OCI-LY1 (cell line): Measurements from ENCODE around the gene TSEN2.

ENCODE experiments used
- H2AFZ ChIP-seq: fragments of 200-600 bp; sonication (generic), shearing (Covaris generic); 2 replicates; pipeline ENCODE4 v1.6.0; 2014; ENCODE audit warnings: antibody characterized with exemption, mild to moderate bottlenecking, low read length
- H3F3A ChIP-seq: fragments of 200-600 bp; sonication (generic), shearing (Covaris generic); 2 replicates; pipeline ENCODE4 v1.6.0; 2014; ENCODE audit warnings: mild to moderate bottlenecking, antibody characterized with exemption, low read length, moderate library complexity; ENCODE audit not compliant: insufficient read depth
- H3K27ac ChIP-seq: fragments of 200-600 bp; sonication (generic); 2 replicates; pipeline ENCODE4 v1.5.1; 2014; ENCODE audit warnings: low read length, mixed run types, mild to moderate bottlenecking, low read depth; ENCODE audit not compliant: poor library complexity, severe bottlenecking
- H3K27me3 ChIP-seq: fragments of 200-600 bp; sonication (generic); 2 replicates; pipeline ENCODE4 v1.6.0; 2014; ENCODE audit warnings: antibody characterized with exemption, mild to moderate bottlenecking, low read length, moderate library complexity; ENCODE audit not compliant: insufficient read depth
- H3K36me3 ChIP-seq: fragments of 200-600 bp; sonication (generic); 2 replicates; pipeline ENCODE4 v1.6.1; 2014; ENCODE audit warnings: mild to moderate bottlenecking, antibody characterized with exemption, low read length, moderate library complexity, mixed read lengths; ENCODE audit not compliant: insufficient read depth
- H3K4me1 ChIP-seq: fragments of 200-600 bp; sonication (generic); 2 replicates; pipeline ENCODE4 v1.5.1; 2014; ENCODE audit warnings: mild to moderate bottlenecking, low read length, moderate library complexity; ENCODE audit not compliant: insufficient read depth, severe bottlenecking
- H3K4me2 ChIP-seq: fragments of 200-600 bp; sonication (generic), shearing (Covaris generic); 2 replicates; pipeline ENCODE4 v1.6.1; 2014; ENCODE audit warnings: low read length
- H3K4me3 ChIP-seq: fragments of 200-600 bp; sonication (generic); 2 replicates; pipeline ENCODE4 v1.5.1; 2014; ENCODE audit warnings: low read length, low read depth, mild to moderate bottlenecking, mixed read lengths; ENCODE audit not compliant: poor library complexity, severe bottlenecking
- H3K79me2 ChIP-seq: fragments of 200-600 bp; shearing (Covaris generic); 2 replicates; pipeline ENCODE4 v1.6.1; 2016; ENCODE audit warnings: mixed run types, low read length, mixed read lengths; ENCODE audit not compliant: insufficient read depth
- H3K9ac ChIP-seq: fragments of 200-600 bp; sonication (generic), shearing (Covaris generic); 2 replicates; pipeline ENCODE4 v1.6.1; 2014; ENCODE audit warnings: mild to moderate bottlenecking, low read length, mixed read lengths
- H3K9me2 ChIP-seq: fragments of 200-600 bp; sonication (generic), shearing (Covaris generic); 2 replicates; pipeline ENCODE4 v1.6.1; 2014; ENCODE audit warnings: low read depth, mild to moderate bottlenecking, low read length, mixed read lengths
- H3K9me3 ChIP-seq: fragments of 200-600 bp; shearing (Covaris generic); 2 replicates; pipeline ENCODE4 v1.6.1; 2014; ENCODE audit warnings: low read length, mixed read lengths
- H4K20me1 ChIP-seq: fragments of 200-600 bp; sonication (generic), shearing (Covaris generic); 2 replicates; pipeline ENCODE4 v1.6.0; 2016; ENCODE audit warnings: mild to moderate bottlenecking, low read length; ENCODE audit not compliant: insufficient read depth
- CTCF ChIP-seq: fragments of 200-600 bp; sonication (generic), shearing (Covaris generic); IDR thresholded peaks from 2 replicates; pipeline ENCODE4 v1.5.1; 2017; ENCODE audit warnings: mild to moderate bottlenecking, antibody characterized with exemption, low read length, moderate library complexity, mixed read lengths
- EZH2 ChIP-seq: fragments of 200-600 bp; sonication (generic), shearing (Covaris generic); IDR thresholded peaks from 2 replicates; pipeline ENCODE4 v1.8.0; 2017; ENCODE audit warnings: borderline replicate concordance, mixed run types, mild to moderate bottlenecking, antibody characterized with exemption, low read length, moderate library complexity, mixed read lengths

Gene TSEN2

DNA sequence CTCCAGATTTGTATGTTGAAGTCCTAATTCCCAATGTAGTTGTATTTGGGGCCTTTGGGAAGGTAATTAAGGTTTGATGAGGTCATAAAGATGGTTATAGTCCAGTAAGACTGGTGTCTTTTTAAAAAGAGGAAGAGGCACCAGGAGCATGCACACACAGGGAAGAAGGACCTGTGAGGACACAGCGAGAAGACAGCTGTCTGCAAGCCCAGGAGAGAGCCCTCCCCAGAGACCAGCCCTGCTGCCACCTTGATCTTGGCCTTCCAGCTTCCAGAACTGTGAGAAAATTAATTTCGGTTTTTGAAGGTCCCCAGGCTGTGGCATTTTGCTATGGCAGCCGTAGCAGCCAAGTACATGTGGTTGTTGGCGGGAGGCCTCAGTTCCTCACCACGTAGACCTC, 32.8 kb upstream of the TSEN2 start:
- TF ChIP-seq EZH2, result no peak
- no peak for TF ChIP-seq CTCF
- no peaks in the 10 kb centered on the region; the same call in 1 of the 2 replicates for H3K27me3 ChIP-seq
- H3F3A ChIP-seq, result no peaks in the 10 kb centered on the region
- no peak overlapping the region for H3K27ac ChIP-seq
- no peak overlapping the region for H3K4me2 ChIP-seq
- no peaks in the 10 kb centered on the region for H3K9me2 ChIP-seq
- H2AFZ ChIP-seq, result no peak overlapping the region
- H3K9me3 ChIP-seq, result no peaks in the 10 kb centered on the region
- H3K79me2 ChIP-seq, result no peaks in the 10 kb centered on the region
- no peaks in the 10 kb centered on the region for H4K20me1 ChIP-seq
- no peaks in the 10 kb centered on the region for H3K36me3 ChIP-seq
- H3K9ac ChIP-seq, result no peak overlapping the region
- H3K4me3 ChIP-seq, result no peak overlapping the region
- H3K4me1 ChIP-seq, result no peaks in the 10 kb centered on the region

DNA sequence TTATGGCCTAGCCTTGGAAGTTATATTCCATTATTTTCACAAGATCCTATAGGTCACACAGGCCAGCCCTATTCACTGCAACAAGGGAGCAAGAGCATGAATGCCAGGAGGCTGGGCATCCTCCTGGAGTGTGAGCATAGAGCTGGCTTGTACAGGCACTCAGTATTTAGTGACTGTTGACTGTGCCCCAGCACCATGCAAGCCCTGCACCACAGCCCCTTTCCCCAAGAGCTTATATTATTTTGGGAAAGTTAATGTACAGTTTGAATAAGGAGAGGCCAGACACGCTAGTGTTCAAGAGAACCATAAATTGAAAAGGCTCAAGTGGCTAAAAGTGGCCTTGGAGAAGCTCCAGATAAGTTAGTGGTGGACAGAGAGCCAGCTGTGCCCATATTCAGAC, 32.3 kb upstream of the TSEN2 start:
- no peak for TF ChIP-seq EZH2
- no peak for TF ChIP-seq CTCF
- Histone ChIP-seq H3K4me1 (no peaks in the 10 kb centered on the region), H3K9me2 (no peaks in the 10 kb centered on the region), H4K20me1 (no peaks in the 10 kb centered on the region), H3K9me3 (no peaks in the 10 kb centered on the region), H3K36me3 (no peaks in the 10 kb centered on the region), H3K27me3 (no peaks in the 10 kb centered on the region; the same call in 1 of the 2 replicates), H3K79me2 (no peaks in the 10 kb centered on the region), H3K27ac (no peak overlapping the region), H3K4me2 (no peak overlapping the region), H3K4me3 (no peak overlapping the region), H3F3A (no peaks in the 10 kb centered on the region), H2AFZ (no peak overlapping the region), H3K9ac (no peak overlapping the region)

DNA sequence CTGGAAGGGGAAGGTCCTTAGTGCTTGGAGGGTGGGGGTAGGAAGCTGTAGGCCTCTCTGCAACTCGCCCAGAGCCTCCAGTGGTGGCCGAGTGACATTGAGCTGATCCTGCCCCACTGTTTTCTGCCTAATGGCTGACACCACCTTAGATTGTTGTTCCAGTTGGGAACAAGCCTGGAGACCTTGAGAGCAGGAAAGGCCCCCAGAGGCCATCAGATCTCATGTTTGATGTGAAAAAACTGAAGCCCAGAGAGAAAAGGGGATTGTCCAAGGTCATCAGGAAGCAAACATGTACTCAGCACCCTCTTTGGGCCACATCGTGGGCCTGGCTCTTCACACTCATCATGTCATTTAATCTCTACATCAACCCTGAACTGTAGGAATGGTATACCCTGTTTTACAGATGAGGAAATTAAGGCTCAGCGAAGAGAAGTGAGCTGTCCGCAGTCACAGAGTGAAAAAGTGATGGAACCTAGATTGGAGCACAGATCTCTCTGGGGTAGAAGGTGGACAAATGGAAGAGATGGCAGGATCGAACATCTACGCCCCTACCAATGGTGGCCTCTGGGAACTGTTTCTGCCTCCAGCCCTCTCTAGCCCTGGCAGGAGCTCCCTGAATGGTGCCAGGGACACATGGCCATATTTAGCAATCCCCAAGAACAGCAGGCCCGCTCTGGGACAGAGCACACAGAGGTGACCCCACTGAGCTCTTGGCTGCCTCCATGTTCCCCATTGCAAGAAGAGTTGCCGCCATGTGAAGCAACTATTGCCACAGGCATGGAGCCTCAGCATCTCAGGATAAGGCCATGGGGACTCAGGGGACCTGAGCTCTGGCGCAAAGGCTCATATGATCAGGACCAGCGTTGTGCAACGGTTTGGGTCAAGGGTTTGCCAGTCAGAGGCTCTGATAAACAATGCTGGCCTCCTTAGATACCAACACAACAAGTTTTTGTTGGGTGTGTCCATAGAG, 31.6 kb upstream of the TSEN2 start:
- Histone ChIP-seq H3K9ac (no peak overlapping the region), H3K9me2 (no peaks in the 10 kb centered on the region), H3F3A (no peaks in the 10 kb centered on the region), H3K79me2 (no peaks in the 10 kb centered on the region), H3K27me3 (no peaks in the 10 kb centered on the region; the same call in 1 of the 2 replicates), H4K20me1 (no peaks in the 10 kb centered on the region), H3K9me3 (no peaks in the 10 kb centered on the region), H3K4me2 (no peak overlapping the region), H2AFZ (no peak overlapping the region), H3K27ac (no peak overlapping the region), H3K4me3 (no peak overlapping the region), H3K4me1 (no peaks in the 10 kb centered on the region), H3K36me3 (no peaks in the 10 kb centered on the region)
- TF ChIP-seq EZH2, result no peak
